ENCODE data around the gene IGSF9.

DNA sequence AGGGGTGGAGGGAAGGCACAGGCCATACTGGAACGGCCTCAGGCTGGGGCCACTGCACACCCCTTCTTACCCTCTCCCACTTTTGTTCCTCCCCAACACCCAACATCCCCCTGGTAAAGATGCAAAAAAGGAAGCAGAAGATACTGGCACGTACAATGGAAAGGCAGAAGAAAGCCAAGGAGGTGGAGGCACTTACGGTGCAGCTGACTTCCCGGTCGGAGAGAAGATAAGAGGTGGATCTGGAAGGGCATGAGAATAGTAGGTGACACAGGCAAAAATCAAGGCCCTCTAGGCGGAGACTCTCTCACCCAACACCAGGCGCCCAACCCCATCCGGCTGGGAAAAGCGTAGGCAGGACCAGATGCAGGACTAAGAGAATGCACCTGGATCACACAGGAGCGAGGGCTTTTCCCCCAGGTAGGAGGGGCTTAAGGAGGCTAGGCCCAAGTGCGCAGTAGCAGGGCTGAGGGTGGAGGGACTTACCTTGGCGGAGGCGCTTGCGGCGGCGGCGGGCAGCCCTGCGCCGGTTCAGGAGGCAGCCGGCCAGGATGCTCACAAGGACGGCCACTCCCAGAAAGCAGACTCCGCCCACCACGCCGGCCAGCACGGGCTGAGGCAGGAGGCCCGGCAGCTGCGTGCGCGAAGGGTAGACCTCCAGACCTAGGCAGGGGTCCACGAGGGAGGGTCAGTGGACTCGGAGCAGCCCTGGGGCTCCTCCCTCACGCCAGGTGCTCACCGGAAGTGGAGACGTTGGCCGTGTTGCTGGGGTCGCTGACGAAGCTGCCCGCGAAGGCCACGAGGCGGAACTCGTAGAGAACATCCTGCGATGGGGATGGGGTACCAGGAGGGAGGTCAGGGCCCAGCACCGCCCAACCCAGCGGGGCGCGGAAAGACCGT lies 16.0 kb downstream of the IGSF9 start:
- TF ChIP-seq POLR2A (IDR thresholded peaks at IDR 0.05; ENCODE audit: low read length): no peak
- no peak for TF ChIP-seq GATA1 (IDR thresholded peaks at IDR 0.05; ENCODE audit: low read depth, low read length)
